NCI-H2029 treated with DMSO at 0.1 percent for 48 hours (cell line): ENCODE data around the gene ACD.

Source experiments
- DNase-seq: peaks from one replicate; lab custom pipeline; 2025; lab: John Stamatoyannopoulos, UW

ACD gene

GRCh38 chr16:67661886-67662652 lies 2.0 kb upstream of the ACD start:
- DNase-seq = no peak

GRCh38 chr16:67661101-67661761 lies 1.2 kb upstream of the ACD start:
- DNase-seq = no peak

DNA sequence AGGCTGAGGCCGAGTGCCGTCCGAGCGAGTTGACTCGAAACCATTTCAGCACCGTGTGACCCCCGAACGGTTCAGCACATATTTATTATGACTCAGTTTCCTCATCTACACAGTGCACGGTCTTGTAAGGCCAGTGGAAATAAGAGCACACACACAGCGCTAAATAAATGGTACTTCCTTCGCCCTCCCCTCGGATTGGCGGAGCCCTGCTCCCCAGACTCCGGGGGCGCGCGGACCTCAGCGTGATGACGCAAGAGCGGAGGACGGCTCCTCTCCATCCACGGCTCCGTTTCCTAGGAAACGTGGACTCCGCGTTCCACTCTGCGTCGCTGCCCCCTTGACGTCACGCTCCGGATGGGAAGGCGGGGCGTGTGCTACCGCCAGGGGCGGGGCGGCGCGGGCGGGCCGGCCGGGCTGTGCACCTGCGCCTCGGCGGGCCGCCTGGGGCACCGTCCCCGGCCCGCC lies 536 bp upstream of the ACD start, which contains the start of gene PARD6A:
TSS of gene PARD6A (plus strand) at position 397 of the 465 bp plus-strand sequence. CDS start 79 bp downstream, outside the sequence.
- peak; percentile 7 for DNase-seq

- DNase-seq = no peak
Observed at GRCh38 chr16:67658849-67659674, 998 bp downstream of the ACD start.

GRCh38 chr16:67657751-67658518 lies 2.1 kb downstream of the ACD start:
- no peak for DNase-seq

DNA sequence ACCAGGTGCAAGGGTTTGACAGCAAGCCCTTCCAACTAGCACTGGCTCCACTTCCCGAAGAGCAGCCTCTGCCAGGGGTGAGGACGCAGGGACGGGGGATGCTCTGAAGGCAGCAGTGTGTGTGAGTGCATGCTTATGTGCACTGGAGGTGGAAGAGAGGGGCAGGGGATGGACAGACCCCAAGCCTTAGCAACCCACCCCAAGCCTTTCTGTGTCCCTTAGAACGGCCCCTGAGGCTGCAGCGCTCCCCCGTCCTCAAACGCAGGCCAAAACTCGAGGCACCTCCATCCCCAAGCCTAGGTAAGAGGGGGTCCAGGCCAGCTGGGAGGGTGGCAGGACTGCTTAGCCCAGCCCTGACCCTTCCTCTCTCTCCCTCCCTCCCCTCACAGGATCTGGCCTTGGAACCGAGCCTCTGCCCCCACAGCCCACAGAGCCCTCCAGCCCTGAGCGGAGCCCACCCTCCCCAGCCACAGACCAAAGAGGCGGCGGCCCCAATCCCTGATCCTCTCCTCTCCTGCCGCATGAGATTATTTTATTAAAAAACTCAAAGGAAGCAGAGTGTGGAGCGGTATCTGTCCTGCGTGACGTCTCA lies 2.9 kb downstream of the ACD start:
- DNase-seq = no peak

GRCh38 chr16:67656344-67657016 lies 3.6 kb downstream of the ACD start:
- no peak for DNase-seq

GRCh38 chr16:67655363-67655762 lies 4.7 kb downstream of the ACD start:
- no peak for DNase-seq

DNA sequence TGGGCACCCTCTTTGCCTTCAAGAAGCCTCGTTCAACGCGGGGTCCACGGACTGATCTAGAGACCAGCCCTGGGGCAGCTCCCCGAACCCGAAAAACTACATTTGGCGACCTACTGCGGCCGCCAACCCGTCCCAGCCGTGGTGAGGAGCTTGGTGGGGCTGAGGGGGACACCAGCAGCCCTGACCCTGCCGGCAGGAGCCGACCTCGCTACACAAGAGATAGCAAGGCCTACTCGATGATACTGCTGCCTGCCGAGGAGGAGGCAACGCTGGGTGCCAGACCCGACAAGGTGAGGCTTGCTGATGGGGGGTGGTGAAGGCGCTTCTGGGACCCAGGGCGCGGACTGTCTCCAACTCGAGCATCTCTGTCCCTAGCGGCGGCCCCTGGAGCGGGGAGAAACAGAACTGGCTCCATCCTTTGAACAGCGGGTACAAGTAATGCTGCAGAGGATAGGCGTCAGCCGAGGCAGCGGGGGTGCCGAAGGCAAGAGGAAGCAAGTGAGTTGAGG lies 5.6 kb downstream of the ACD start:
- DNase-seq = no peak

DNA sequence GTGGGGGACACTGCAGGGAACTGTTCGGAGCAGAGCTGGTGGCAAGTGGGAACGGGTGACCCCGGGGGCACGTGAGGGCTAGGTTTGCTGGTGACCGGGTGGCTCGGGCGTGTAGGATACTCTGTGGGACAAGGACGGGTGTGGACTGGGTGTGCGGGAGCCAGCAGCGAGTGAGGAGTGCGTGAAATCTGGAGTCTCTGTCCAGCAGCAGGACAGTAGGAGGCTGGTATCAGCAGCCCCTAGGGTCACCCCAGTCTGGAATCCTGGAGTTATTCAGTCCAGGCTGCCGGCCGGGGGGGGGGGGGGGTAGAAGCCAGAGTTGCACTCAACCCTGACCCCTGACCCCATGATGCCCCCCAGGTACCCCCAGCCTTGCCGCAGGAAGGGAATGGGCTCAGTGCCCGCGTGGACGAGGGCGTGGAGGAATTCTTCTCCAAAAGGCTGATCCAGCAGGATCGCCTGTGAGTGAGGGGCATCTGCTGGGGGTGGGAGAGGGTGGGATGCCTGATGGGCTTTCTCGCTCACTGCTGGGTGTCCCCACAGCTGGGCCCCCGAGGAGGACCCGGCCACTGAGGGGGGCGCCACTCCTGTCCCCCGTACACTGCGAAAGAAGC lies 6.2 kb downstream of the ACD start:
- no peak for DNase-seq

- no peak for DNase-seq
Observed at GRCh38 chr16:67653128-67653788, 6.8 kb downstream of the ACD start.

DNA sequence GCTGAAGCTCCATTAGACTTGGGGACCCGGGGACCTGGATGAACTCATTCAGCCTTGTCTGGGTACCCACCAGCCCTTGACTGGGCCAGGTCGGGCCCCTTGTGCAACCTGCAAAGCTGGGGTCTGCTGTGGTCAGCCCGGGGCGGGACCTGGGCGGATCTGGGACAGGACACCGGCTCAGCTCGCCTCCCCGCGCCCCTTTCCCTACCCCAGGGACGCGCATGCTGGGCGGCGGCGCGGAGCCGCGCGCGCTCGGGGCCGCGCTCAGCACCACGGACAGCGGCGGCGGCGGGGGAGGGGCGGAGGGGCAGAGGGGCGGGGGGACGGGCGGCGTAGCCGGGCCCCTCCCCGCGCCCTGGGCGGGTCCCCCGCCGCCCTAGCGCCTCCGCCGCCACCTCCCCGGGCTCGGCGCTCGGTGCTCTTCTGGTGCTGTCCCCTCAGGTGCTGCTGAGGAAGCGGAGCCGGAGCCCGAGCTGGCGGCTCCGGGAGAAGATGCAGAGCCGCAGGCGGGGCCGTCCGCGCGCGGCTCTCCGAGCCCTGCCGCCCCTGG lies 7.4 kb downstream of the ACD start:
- no peak for DNase-seq

GRCh38 chr16:67651847-67652246 lies 8.2 kb downstream of the ACD start:
- DNase-seq = no peak

DNA sequence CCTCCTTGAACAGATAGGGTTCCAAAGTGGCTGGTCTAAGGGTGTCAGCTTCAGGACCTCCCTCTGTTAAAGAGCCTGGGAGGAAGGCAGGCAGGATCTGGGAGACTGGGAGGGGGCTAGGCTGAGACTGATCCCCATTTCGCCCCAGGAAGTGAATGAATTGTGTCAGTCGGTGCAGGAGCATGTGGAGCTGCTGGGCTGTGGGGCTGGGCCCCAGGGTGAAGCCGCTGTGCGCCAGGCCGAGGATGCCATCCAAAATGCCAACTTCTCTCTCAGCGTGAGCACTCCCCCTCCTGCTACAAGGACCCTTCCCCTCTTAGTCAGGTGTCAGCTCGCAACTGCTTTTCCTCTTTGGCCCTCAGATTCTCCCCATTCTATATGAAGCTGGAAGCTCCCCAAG lies 9.0 kb downstream of the ACD start:
- no peak for DNase-seq

- DNase-seq = no peak
Observed at GRCh38 chr16:67650023-67650422, 10.0 kb downstream of the ACD start.

- no peak for DNase-seq
Observed at GRCh38 chr16:67649494-67649931, 10.5 kb downstream of the ACD start.

DNA sequence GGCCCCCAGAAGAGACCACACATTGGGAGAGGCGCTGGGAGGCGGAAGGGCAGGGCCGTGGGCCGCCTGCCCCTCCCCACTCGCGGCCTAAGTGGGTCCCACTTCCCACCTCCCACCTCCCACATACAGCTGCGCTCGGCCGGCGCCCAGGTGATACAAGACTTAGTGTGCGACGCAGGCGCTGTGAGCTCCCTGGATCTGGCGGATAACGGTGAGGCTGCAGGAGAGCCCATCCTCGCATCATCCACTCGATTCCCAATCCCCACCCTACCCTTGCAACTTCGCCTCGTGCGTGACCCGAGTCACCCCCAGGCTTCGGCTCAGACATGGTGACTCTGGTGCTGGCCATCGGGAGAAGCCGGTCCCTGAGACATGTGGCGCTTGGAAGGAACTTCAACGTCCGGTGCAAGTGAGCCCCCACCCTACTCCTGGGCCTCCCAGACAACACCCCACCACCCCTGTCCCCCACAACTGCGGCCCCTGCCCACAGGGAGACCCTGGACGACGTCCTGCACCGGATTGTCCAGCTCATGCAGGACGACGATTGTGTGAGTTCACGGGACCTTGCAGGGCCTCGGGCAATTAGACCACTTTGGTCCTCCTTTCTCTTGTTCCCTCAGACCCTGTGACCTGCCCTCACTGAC lies 11.2 kb downstream of the ACD start:
- DNase-seq = no peak

DNA sequence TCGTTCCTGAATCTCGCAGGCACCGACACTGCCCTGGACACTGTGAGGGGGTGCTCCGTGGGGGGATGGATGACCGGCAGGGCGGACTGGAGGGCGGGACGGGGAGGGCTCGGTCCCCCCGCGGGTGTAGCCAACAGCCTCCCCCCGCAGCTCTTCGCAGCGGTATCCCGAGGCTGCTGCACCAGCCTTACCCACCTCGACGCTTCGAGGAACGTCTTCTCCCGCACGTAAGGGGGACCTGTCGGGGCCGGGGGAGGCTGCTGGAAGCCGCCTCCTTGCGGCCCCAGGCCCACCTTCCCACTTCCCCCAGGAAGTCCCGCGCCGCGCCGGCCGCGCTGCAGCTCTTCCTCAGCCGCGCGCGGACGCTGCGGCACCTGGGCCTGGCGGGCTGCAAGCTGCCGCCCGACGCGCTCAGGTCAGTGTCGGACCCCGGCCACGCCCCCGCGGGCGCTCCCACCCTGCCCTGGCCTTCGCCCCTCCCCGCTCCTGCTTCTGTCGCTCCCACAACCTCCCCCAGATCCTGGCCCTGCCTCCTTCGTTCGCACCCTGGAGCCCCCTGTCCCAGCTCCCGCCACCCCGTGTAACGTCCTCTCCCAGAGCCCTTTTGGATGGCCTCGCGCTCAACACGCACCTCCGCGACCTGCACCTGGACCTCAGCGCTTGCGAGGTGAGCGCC lies 11.8 kb downstream of the ACD start:
- DNase-seq = no peak
